GM12874 (cell line): Measurements from ENCODE around the gene DAPK2.

Experiments used
- TF ChIP-seq, protein P1 (sequence below): IDR thresholded peaks from 2 replicates; pipeline ENCODE4 v1.5.1; 2011; ENCODE audit warnings: low read depth, mild to moderate bottlenecking, control low read depth, low read length, moderate library complexity; ENCODE audit not compliant: insufficient read depth

Gene DAPK2

DNA sequence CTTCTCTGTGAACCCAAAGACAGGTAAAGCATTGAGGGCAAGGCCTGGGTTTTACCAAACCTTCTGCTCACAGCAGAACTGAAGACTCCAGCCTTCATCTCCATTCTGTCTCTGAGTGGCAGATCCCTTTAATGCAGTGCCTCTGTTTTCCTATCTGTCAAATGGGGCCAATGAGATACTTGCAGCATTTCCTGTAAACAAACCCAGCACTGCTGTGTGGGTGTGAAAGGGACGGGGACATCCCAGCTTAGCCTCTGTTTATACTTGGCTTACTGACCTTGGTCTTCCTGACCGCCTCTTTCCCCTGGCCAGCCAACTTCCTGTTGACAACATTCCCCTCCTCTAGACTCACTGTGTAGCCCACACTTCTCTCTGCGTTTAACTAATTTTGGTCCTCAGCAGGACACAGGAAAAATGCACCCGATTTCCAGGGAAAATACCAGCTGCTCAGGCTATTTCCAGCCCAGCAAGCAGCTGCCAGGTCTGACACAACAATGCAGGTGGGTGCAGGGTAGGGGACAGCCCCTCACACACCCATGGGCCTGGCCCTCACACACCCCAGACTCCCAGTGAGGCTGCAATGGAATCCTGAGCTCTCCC, 106.7 kb downstream of the DAPK2 start:
- TF ChIP-seq, protein P1, sequence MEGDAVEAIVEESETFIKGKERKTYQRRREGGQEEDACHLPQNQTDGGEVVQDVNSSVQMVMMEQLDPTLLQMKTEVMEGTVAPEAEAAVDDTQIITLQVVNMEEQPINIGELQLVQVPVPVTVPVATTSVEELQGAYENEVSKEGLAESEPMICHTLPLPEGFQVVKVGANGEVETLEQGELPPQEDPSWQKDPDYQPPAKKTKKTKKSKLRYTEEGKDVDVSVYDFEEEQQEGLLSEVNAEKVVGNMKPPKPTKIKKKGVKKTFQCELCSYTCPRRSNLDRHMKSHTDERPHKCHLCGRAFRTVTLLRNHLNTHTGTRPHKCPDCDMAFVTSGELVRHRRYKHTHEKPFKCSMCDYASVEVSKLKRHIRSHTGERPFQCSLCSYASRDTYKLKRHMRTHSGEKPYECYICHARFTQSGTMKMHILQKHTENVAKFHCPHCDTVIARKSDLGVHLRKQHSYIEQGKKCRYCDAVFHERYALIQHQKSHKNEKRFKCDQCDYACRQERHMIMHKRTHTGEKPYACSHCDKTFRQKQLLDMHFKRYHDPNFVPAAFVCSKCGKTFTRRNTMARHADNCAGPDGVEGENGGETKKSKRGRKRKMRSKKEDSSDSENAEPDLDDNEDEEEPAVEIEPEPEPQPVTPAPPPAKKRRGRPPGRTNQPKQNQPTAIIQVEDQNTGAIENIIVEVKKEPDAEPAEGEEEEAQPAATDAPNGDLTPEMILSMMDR = no peak

DNA sequence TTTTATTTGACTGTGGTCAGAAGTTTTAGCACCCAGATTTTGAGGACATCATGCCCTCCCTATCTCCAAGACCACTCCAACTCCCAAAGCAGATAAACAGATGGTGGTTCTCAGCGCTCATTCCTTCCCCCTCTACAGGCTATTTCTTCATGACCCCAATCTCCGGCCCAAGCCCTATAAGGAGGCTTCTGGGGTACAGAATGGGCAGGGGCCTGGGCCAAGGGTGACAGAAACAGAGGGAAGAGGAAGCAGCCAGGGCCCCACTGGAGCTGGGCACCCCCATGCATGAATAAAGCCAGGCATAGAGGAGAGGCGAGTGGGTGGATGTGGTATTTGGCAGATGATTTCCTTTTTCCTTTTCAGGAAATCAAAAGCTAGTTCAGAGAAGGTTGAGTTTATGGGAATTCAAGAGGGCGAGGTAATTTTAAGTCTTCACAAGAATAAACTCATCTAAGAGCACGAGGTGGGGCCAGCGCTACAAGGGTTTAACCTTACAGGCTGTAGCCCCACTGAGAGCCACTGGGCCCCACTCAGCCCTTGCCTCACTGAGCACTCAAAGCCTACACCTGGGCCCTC, 107.7 kb downstream of the DAPK2 start:
- TF ChIP-seq, protein P1 = no peak

DNA sequence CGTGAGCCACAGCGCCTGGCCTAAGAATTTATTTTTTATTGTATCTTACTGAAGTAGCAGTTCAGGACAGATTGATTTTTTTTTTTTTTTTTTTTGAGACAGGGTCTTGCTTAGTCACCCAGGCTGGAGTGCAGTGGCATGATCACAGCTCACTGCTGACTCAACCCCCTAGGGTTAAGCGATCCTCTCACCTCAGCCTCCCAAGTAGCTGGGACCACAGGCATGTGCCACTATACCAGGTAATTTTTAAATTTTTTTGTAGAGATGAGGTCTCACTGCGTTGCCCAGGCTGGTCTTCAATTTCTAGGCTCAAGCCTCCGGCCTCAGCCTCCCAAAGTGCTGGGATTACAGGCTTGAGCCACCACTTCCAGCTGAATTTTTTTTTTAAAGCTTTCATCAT, 112.8 kb downstream of the DAPK2 start:
- TF ChIP-seq, protein P1 = no peak

DNA sequence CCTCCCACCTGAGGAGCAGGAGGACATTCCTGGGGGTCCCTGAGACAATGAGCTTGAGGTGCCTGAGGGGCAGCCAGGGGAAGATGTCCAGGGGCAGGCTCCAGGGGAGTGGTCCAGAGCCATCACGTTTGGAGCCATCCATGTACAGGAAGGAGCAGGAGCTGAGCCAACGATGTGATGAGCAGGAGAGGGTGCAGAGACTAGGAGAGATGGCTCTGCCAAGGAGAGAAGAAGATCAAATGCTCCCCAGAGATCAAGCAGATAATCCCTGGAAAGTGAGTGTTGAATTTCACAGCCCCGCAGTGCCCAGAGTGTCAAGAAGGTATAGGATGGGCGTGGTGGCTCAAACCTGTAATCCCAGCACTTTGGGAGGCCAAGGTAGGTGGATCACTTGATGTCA, 114.7 kb downstream of the DAPK2 start:
- TF ChIP-seq, protein P1 = no peak

DNA sequence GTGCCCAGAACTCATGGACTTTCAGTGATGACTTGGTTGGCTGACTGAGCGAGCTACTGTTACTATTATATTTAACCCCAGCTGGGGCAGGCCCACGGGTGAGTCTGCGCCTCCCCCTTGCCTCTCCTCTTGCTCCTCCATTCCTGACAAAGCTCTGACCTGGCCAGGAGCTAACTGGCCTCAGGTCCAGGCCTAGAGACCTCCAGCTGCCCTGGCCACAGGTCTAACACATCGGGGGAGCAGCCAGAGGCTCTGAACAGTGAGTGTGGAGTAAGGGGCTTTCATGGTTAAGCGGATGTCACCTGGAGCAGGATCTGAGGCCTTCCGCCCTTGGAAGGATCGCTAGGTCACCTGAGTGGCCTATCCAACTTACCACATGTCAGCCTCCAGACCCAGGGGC, 116.3 kb downstream of the DAPK2 start:
- TF ChIP-seq, protein P1 = no peak

DNA sequence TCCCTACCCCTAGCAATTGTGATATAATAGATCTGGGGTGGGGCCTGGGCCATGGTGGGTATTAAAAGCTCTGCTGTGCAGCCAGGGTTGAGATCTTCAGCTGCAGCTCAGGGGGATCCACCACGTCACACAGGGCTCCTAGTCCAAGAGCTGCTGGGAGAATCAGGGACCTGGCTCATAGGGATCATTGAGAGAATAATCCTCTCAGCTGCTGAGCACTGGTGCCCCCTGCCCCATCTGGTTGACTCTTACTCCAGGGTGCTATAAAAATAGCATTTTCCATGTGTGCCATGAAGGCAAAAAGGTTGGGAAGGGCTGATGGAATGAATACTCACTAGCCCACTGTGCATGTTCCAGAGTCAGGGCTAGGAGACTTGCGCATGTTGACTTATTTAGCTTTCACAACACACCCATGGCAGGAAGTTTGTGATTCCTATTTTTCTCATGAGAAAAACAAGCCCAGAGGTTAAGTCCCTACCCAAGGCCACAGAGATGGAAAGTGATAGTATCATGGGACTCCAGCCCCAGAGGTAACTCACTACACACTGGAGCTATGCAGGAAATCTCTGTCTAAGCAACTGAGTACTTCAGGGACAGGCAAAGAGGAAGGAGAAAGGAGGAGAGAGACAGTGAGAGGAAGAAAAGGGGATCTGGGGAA, 118.0 kb downstream of the DAPK2 start:
- TF ChIP-seq, protein P1 = no peak

DNA sequence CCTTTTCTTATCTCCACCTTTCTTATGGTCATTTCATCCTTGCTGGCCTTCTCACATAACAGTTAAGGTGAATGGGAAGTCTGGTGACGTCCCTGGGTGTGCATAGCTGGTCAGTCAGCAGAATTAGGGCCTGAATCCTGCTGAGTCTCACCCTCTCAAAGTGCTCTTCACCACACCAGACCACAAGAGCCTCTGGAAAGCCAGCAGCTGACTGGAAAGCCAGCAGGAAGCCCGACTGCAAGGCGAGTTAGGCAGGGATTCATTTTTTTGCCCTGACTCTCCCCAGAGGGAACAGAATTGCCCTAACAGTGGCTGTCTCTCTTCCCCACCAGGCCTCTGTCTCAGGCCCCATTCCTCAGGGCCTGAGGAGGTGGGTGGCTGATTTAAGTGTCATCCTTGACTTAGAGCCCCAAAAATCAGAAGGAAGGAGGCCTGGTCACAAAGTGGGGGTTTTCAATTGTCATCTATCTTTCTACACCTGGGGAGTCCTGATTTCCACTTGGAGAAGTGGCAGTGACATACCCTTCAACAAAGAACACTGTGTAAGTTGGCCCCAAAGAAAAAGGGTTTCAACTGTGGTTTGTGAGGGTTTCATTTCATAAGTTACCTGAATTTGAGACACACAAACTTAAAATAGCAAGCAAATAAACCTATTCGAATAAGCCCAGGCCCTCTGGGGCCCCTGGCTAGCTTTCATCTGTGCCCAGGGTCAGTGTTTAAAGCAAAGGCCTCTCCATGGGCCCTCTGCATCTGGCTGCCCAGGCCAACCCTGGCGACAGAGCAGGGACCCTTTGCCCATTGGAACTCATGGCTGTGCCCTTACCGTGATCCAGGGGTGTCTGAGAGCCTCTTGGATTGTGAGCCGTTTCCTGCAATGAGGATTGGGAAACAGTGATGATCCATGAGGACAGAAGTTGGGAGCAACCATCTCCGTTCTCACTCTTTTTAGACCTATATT, 122.0 kb downstream of the DAPK2 start:
- TF ChIP-seq, protein P1 = no peak
